T-helper 2 cell treated with Interferon-gamma antibody and Interleukin-4, amounts not matched to agents 100 ng/mL and 5 ng/mL, for 36 hours (primary cell): ENCODE measurements around the gene CREBBP. TPM values are rescaled to one million over a fixed set of nuclear protein-coding genes. Genes with fewer than 3 reads are reported as not detected.

Source experiments
- intact Hi-C: fragments of 100-400 bp; cut with micrococcal nuclease; formaldehyde crosslinking; loops from one replicate; pipeline ENCODE4 v1.15.1; 2023
- total RNA-seq: library from RNA; stranded (reverse); gene quantifications from 2 replicates; pipeline ENCODE4 v1.2.3, GENCODE V29; 2022

Gene CREBBP
- total RNA-seq, 1 donor from 2014 or later: 70.1 TPM

GRCh38 chr16:3771513-3771912 is 109.0 kb downstream of the CREBBP start:
- intact Hi-C loops: no loop called here

GRCh38 chr16:3770530-3770929 is 110.0 kb downstream of the CREBBP start:
- intact Hi-C loops: no loop called here

GRCh38 chr16:3769942-3770341 is 110.6 kb downstream of the CREBBP start:
- intact Hi-C loops: no loop called here

GRCh38 chr16:3769013-3769412 is 111.5 kb downstream of the CREBBP start:
- intact Hi-C loops: no loop called here

- intact Hi-C loops: no loop called here
Observed at GRCh38 chr16:3767333-3767986, 113.1 kb downstream of the CREBBP start.

- intact Hi-C loops: no loop called here
Observed at GRCh38 chr16:3766177-3766576, 114.3 kb downstream of the CREBBP start.

GRCh38 chr16:3764409-3764808 is 116.1 kb downstream of the CREBBP start:
- intact Hi-C loops: no loop called here

GRCh38 chr16:3762107-3762750 is 118.3 kb downstream of the CREBBP start:
- intact Hi-C loops: no loop called here

- intact Hi-C loops: no loop called here
Observed at GRCh38 chr16:3761375-3762106, 119.0 kb downstream of the CREBBP start.

GRCh38 chr16:3760518-3760917 is 120.0 kb downstream of the CREBBP start:
- intact Hi-C loops: no loop called here

- intact Hi-C loops: no loop called here
Observed at GRCh38 chr16:3759736-3760135, 120.8 kb downstream of the CREBBP start.

GRCh38 chr16:3756113-3756512 is 124.4 kb downstream of the CREBBP start:
- intact Hi-C loops: no loop called here

- intact Hi-C loops: no loop called here
Observed at GRCh38 chr16:3755249-3755648, 125.3 kb downstream of the CREBBP start.

GRCh38 chr16:3754772-3755171 is 125.7 kb downstream of the CREBBP start:
- intact Hi-C loops: no loop called here

GRCh38 chr16:3754081-3754703 is 126.3 kb downstream of the CREBBP start:
- intact Hi-C loops: no loop called here

GRCh38 chr16:3752984-3753383 is 127.5 kb downstream of the CREBBP start:
- intact Hi-C loops: no loop called here

GRCh38 chr16:3751878-3752277 is 128.6 kb downstream of the CREBBP start:
- intact Hi-C loops: no loop called here

- intact Hi-C loops: no loop called here
Observed at GRCh38 chr16:3748307-3748706, 132.2 kb downstream of the CREBBP start.

GRCh38 chr16:3745751-3746355 is 134.7 kb downstream of the CREBBP start:
- intact Hi-C loops: no loop called here

GRCh38 chr16:3744018-3744417 is 136.5 kb downstream of the CREBBP start:
- intact Hi-C loops: no loop called here

GRCh38 chr16:3740934-3741333 is 139.6 kb downstream of the CREBBP start:
- intact Hi-C loops: no loop called here

- intact Hi-C loops: no loop called here
Observed at GRCh38 chr16:3740186-3740585, 140.3 kb downstream of the CREBBP start.
